ENCODE measurements around the gene SLC4A4. TPM values are rescaled to one million over a fixed set of nuclear protein-coding genes. Genes with fewer than 3 reads are reported as not detected.

Gene SLC4A4
- total RNA-seq, 4 donors from 2014 or later = 6.6 to 26.8 (median 25.3) TPM

GRCh38 chr4:71460371-71460770 is 121.6 kb downstream of the SLC4A4 start:
- Histone ChIP-seq H3K36me3 (no peaks in the 10 kb centered on the region), H3K4me1 (no peaks in the 10 kb centered on the region), H3K4me3 (no peak overlapping the region), H3K27me3 (no peaks in the 10 kb centered on the region), H3K9me3 (no peaks in the 10 kb centered on the region), H3K27ac (no peak overlapping the region)
- no peak for TF ChIP-seq POLR2A (IDR thresholded peaks at IDR 0.05)
- TF ChIP-seq, protein P1, sequence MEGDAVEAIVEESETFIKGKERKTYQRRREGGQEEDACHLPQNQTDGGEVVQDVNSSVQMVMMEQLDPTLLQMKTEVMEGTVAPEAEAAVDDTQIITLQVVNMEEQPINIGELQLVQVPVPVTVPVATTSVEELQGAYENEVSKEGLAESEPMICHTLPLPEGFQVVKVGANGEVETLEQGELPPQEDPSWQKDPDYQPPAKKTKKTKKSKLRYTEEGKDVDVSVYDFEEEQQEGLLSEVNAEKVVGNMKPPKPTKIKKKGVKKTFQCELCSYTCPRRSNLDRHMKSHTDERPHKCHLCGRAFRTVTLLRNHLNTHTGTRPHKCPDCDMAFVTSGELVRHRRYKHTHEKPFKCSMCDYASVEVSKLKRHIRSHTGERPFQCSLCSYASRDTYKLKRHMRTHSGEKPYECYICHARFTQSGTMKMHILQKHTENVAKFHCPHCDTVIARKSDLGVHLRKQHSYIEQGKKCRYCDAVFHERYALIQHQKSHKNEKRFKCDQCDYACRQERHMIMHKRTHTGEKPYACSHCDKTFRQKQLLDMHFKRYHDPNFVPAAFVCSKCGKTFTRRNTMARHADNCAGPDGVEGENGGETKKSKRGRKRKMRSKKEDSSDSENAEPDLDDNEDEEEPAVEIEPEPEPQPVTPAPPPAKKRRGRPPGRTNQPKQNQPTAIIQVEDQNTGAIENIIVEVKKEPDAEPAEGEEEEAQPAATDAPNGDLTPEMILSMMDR (IDR thresholded peaks at IDR 0.05) = no peak
- DNase-seq = no peak

DNA sequence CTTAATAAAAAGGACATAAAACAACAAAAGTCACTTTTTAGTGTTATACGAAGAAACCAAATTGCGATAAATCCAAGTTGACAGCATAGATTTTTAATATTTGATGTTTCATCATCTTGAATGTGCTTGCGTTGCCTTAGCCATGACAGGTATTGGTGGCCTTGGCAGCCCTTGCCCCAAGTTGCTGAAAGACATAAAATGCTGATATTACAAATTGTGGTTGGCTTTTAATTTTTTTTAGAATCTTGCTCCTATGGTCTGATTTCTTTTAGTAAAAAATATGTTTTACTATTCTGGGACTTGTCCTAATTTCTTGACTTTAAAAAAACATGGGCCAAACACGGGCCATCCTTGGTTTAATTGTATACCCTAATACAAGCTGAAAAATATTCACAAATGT is 122.6 kb downstream of the SLC4A4 start:
- Histone ChIP-seq H3K9me3 (no peaks in the 10 kb centered on the region), H3K36me3 (no peaks in the 10 kb centered on the region), H3K27ac (no peak overlapping the region), H3K4me3 (no peak overlapping the region), H3K4me1 (no peaks in the 10 kb centered on the region), H3K27me3 (no peaks in the 10 kb centered on the region)
- no peak for TF ChIP-seq POLR2A (IDR thresholded peaks at IDR 0.05)
- TF ChIP-seq, protein P1 (IDR thresholded peaks at IDR 0.05) = no peak
- DNase-seq = no peak

- DNase-seq = no peak
- H3K4me1 ChIP-seq = no peaks in the 10 kb centered on the region
- no peak overlapping the region for H3K4me3 ChIP-seq
- no peaks in the 10 kb centered on the region for H3K27me3 ChIP-seq
- H3K9me3 ChIP-seq = no peaks in the 10 kb centered on the region
- no peak overlapping the region for H3K27ac ChIP-seq
- H3K36me3 ChIP-seq = no peaks in the 10 kb centered on the region
- TF ChIP-seq POLR2A (IDR thresholded peaks at IDR 0.05) = no peak
- TF ChIP-seq, protein P1 (IDR thresholded peaks at IDR 0.05) = no peak
Measured at GRCh38 chr4:71466775-71467174, 128.0 kb downstream of the SLC4A4 start.

GRCh38 chr4:71468116-71468710 is 129.4 kb downstream of the SLC4A4 start:
- no peaks in the 10 kb centered on the region for H3K36me3 ChIP-seq
- no peaks in the 10 kb centered on the region for H3K4me1 ChIP-seq
- H3K4me3 ChIP-seq = no peak overlapping the region
- no peaks in the 10 kb centered on the region for H3K9me3 ChIP-seq
- TF ChIP-seq, protein P1 (IDR thresholded peaks at IDR 0.05) = no peak
- no peak for TF ChIP-seq POLR2A (IDR thresholded peaks at IDR 0.05)
- no peaks in the 10 kb centered on the region for H3K27me3 ChIP-seq
- no peak for DNase-seq
- no peak overlapping the region for H3K27ac ChIP-seq

GRCh38 chr4:71469541-71469940 is 130.7 kb downstream of the SLC4A4 start:
- Histone ChIP-seq H3K4me3 (no peak overlapping the region), H3K4me1 (no peaks in the 10 kb centered on the region), H3K9me3 (no peaks in the 10 kb centered on the region), H3K27me3 (no peaks in the 10 kb centered on the region), H3K27ac (no peak overlapping the region), H3K36me3 (no peaks in the 10 kb centered on the region)
- no peak for TF ChIP-seq POLR2A (IDR thresholded peaks at IDR 0.05)
- TF ChIP-seq, protein P1 (IDR thresholded peaks at IDR 0.05) = no peak
- DNase-seq = no peak

GRCh38 chr4:71470524-71470923 is 131.7 kb downstream of the SLC4A4 start:
- Histone ChIP-seq H3K9me3 (no peaks in the 10 kb centered on the region), H3K4me3 (no peak overlapping the region), H3K4me1 (no peaks in the 10 kb centered on the region), H3K36me3 (no peaks in the 10 kb centered on the region), H3K27ac (no peak overlapping the region), H3K27me3 (no peaks in the 10 kb centered on the region)
- DNase-seq = no peak
- TF ChIP-seq, protein P1 (IDR thresholded peaks at IDR 0.05) = no peak
- TF ChIP-seq POLR2A (IDR thresholded peaks at IDR 0.05) = no peak

Data from Peyer's patch (tissue), 4 donors.